ENCODE measurements around the gene OR4F29. TPM values are rescaled to one million over a fixed set of nuclear protein-coding genes. Genes with fewer than 3 reads are reported as not detected.
"Not testable (repeated sequence)": the region's sequence is repeated elsewhere in the genome, so short reads cannot be mapped to it uniquely, and the experiment has no call there.

The OR4F29 gene, protein sequence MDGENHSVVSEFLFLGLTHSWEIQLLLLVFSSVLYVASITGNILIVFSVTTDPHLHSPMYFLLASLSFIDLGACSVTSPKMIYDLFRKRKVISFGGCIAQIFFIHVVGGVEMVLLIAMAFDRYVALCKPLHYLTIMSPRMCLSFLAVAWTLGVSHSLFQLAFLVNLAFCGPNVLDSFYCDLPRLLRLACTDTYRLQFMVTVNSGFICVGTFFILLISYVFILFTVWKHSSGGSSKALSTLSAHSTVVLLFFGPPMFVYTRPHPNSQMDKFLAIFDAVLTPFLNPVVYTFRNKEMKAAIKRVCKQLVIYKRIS
- total RNA-seq: not detected

GRCh38 chr1:451578-451977 is at the start of gene OR4F29:
Gene OR4F29, minus strand, starts transcription at chr1:451678. Its CDS starts 0 bp downstream, at chr1:451678.
- H3K4me3 ChIP-seq, H3K4me1 ChIP-seq: not testable (repeated sequence)

More at GRCh38 chr1:451578-451977, at the start of gene OR4F29:
- not testable (repeated sequence) for H3K27ac ChIP-seq; H3K9me3 ChIP-seq; DNase-seq (ENCODE audit: low spot score in 2 of 2); H3K27me3 ChIP-seq; H3K36me3 ChIP-seq

Other genes starting within 250 kb of the OR4F29 start
- not detected for gene OR4F16, start 235.0 kb upstream of the OR4F29 start, total RNA-seq